Activated CD8-positive, alpha-beta T cell treated with anti-CD3 and anti-CD28 coated beads for 36 hours (primary cell): ENCODE data around the gene ERAS. TPM values are rescaled to one million over a fixed set of nuclear protein-coding genes. Genes with fewer than 3 reads are reported as not detected.
"Not testable (repeated sequence)": the region's sequence is repeated elsewhere in the genome, so short reads cannot be mapped to it uniquely, and the experiment has no call there.

ENCODE experiments used
- ATAC-seq: fragments of 200-7000 bp; cut with Tn5 transposase; one replicate; pipeline ENCODE4 v1.10.0; 2021; ENCODE audit warnings: mild to moderate bottlenecking, moderate library complexity
- CTCF ChIA-PET: fragments of 350-600 bp; sonication (Branson Sonifier 250); formaldehyde crosslinking; loops from one replicate; lab custom pipeline; 2021; ENCODE audit warnings: antibody characterized with exemption; lab: Charles Lee
- POLR2A ChIA-PET: fragments of 350-600 bp; sonication (Branson Sonifier 250); formaldehyde crosslinking; loops from one replicate; lab custom pipeline; 2021; ENCODE audit warnings: antibody characterized with exemption; lab: Charles Lee
- DNase-seq: peaks from one replicate; pipeline ENCODE4 v3.0.0-alpha.2; 2020
- H3K27ac Mint-ChIP-seq: one replicate; pipeline ENCODE4 v1.8.0; 2021; ENCODE audit warnings: mild to moderate bottlenecking, mixed read lengths
- H3K27me3 Mint-ChIP-seq: one replicate; pipeline ENCODE4 v1.8.0; 2021; ENCODE audit warnings: mixed read lengths
- H3K36me3 Mint-ChIP-seq: one replicate; pipeline ENCODE4 v1.8.0; 2021; ENCODE audit warnings: low read depth, mixed read lengths
- H3K4me1 Mint-ChIP-seq: one replicate; pipeline ENCODE4 v1.8.0; 2021; ENCODE audit warnings: low read depth, mixed read lengths
- H3K4me3 Mint-ChIP-seq: one replicate; pipeline ENCODE4 v1.8.0; 2021; ENCODE audit warnings: mild to moderate bottlenecking, moderate library complexity, mixed read lengths
- H3K9me3 Mint-ChIP-seq: one replicate; pipeline ENCODE4 v1.8.0; 2021; ENCODE audit warnings: mixed read lengths
- intact Hi-C: fragments of 100-400 bp; cut with micrococcal nuclease; formaldehyde crosslinking; loops from one replicate; pipeline ENCODE4 v1.10.0; 2022
- total RNA-seq, 2 experiments: library from RNA; stranded (reverse); gene quantifications; one replicate each; pipeline ENCODE4 v1.2.3, GENCODE V29; 2021
- TF ChIP-seq, protein P1 (sequence below): fragments of 200-600 bp; IDR thresholded peaks from one replicate; pipeline ENCODE4 v1.8.0; 2022; ENCODE audit warnings: antibody characterized with exemption, mild to moderate bottlenecking

ERAS gene
- total RNA-seq, 2 experiments from 2014 or later, result not detected

DNA sequence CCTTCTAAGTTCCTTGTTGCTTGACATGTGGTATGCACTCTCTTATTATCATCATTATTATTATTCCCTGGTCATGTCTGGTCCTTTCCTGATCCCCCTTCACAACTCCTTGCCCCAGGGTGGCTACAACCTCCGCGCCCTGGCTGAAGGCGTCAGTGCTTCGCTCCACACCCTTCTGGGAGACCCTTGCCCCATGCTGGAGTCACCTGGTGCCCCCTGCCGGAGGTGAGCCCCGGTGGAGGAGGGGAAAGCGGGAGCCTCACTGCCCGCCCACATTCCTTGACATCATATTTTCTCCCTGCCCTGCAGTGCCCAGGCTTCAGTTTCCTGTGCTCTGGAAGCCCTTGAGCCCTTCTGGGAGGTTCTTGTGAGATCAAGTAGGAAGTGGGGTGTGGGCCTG is 11.0 kb upstream of the ERAS start:
- DNase-seq (no peak), ATAC-seq (no peak)
- no peak overlapping the region for H3K4me3 Mint-ChIP-seq
- no peaks in the 10 kb centered on the region for H3K4me1 Mint-ChIP-seq
- POLR2A ChIA-PET, result interaction anchor here (0.7 kb wide), 1 partner anchor 340 kb away, joined by 3 read pairs; no protein-coding TSS in a partner anchor
- H3K36me3 Mint-ChIP-seq, result peaks cover 7% of the 10 kb centered on the region
- no peaks in the 10 kb centered on the region for H3K27me3 Mint-ChIP-seq
- TF ChIP-seq, protein P1, sequence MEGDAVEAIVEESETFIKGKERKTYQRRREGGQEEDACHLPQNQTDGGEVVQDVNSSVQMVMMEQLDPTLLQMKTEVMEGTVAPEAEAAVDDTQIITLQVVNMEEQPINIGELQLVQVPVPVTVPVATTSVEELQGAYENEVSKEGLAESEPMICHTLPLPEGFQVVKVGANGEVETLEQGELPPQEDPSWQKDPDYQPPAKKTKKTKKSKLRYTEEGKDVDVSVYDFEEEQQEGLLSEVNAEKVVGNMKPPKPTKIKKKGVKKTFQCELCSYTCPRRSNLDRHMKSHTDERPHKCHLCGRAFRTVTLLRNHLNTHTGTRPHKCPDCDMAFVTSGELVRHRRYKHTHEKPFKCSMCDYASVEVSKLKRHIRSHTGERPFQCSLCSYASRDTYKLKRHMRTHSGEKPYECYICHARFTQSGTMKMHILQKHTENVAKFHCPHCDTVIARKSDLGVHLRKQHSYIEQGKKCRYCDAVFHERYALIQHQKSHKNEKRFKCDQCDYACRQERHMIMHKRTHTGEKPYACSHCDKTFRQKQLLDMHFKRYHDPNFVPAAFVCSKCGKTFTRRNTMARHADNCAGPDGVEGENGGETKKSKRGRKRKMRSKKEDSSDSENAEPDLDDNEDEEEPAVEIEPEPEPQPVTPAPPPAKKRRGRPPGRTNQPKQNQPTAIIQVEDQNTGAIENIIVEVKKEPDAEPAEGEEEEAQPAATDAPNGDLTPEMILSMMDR, result no peak
- no peaks in the 10 kb centered on the region for H3K9me3 Mint-ChIP-seq
- intact Hi-C loops, result no loop called here
- CTCF ChIA-PET, result no interaction called here
- no peak overlapping the region for H3K27ac Mint-ChIP-seq

DNA sequence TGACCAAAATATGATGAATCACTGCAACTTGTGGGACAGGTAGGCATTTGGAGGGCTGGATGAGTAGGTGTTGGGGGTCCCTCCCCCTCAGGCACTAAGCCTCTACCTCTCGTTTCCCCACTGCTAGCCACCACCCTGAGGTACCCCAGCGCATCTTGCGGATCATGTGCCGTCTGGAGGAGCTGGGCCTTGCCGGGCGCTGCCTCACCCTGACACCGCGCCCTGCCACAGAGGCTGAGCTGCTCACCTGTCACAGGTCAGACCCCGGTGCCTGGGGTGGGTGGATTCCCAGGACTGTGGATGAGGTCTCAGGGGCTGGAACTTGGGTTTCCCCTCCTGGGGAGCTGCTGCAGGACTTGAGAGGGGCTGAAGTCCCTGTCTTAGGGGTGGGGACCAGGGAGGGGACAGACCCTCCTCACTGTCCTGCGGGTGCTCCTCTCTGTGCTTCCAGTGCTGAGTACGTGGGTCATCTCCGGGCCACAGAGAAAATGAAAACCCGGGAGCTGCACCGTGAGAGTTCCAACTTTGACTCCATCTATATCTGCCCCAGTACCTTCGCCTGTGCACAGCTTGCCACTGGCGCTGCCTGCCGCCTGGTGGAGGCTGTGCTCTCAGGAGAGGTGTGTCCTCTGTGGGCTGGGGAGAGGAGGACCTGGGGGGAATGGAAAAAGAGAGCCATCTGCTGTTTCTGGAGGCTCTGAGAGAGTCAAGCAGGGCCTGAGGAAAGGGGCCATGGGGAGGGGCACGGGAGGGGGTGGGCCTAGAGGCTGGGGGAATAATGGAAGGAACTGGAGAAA is 10.1 kb upstream of the ERAS start:
- ATAC-seq (no peak), DNase-seq (no peak)
- intact Hi-C loops, result no loop called here
- no peak overlapping the region for H3K4me3 Mint-ChIP-seq
- ChIA-PET POLR2A (no interaction called here), CTCF (no interaction called here)
- TF ChIP-seq, protein P1, result no peak
- no peaks in the 10 kb centered on the region for H3K27me3 Mint-ChIP-seq
- peaks cover 7% of the 10 kb centered on the region for H3K36me3 Mint-ChIP-seq
- H3K9me3 Mint-ChIP-seq, result no peaks in the 10 kb centered on the region
- H3K4me1 Mint-ChIP-seq, result no peaks in the 10 kb centered on the region
- H3K27ac Mint-ChIP-seq, result no peak overlapping the region

DNA sequence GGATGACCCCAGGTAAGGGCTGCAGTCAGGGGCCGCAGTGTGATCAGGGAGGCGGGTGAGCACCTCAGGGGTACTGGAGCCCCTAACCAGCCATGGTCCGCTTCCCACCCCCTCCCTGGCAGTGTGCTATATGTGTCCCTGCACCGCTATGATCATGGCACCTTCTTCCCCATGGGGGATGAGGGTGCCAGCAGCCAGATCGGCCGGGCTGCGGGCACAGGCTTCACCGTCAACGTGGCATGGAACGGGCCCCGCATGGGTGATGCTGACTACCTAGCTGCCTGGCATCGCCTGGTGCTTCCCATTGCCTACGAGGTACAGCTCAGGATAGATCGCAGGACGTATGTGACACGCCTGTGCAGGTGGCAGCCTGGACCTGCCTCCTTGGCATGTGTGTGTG is 8.2 kb upstream of the ERAS start:
- Mint-ChIP-seq H3K36me3 (peaks cover 4% of the 10 kb centered on the region), H3K4me1 (no peaks in the 10 kb centered on the region), H3K27me3 (no peaks in the 10 kb centered on the region), H3K4me3 (no peak overlapping the region), H3K27ac (no peak overlapping the region), H3K9me3 (no peaks in the 10 kb centered on the region)
- ChIA-PET POLR2A (no interaction called here), CTCF (no interaction called here)
- intact Hi-C loops, result no loop called here
- no peak for DNase-seq
- TF ChIP-seq, protein P1, result no peak
- no peak for ATAC-seq

DNA sequence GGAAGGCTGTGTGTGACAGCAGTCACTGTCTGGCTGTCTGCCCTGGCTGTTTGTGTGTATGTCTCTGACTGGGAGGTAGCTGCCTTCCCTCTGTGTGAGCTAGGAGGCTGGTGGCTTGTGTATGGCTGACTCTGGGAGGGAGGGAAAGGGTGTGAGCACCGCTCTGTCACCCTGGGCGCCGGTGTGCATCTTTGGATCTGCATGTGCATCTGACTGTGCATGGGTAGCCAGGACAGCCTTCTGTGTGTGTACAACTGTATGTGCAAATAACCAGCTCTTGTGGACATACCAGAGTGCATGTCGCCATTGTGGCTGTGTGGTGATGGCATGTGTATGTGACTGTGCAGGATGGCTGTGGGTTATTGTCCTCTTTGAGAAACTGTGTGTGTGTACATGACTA is 7.4 kb upstream of the ERAS start:
- H3K27me3 Mint-ChIP-seq, result no peaks in the 10 kb centered on the region
- TF ChIP-seq, protein P1, result no peak
- H3K36me3 Mint-ChIP-seq, result peaks cover 9% of the 10 kb centered on the region
- no peak overlapping the region for H3K27ac Mint-ChIP-seq
- intact Hi-C loops, result no loop called here
- DNase-seq (no peak), ATAC-seq (no peak)
- no peaks in the 10 kb centered on the region for H3K4me1 Mint-ChIP-seq
- ChIA-PET POLR2A (no interaction called here), CTCF (no interaction called here)
- H3K4me3 Mint-ChIP-seq, result no peak overlapping the region
- H3K9me3 Mint-ChIP-seq, result no peaks in the 10 kb centered on the region

DNA sequence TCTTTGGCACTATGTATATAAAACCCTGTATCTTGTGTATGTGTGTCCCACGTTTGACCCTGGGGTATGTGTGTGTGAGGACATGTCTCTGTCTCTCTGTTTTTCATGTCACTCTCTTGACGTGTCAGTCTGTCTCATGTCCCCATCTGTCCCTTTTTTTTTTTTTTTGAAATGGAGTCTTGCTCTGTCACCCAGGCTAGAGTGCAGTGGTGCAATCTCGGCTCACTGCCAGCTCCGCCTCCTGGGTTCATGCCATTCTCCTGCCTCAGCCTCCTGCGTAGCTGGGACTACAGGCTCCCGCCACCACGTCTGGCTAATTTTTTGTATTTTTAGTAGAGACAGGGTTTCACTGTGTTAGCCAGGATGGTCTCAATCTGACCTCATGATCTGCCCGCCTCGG is 6.9 kb upstream of the ERAS start:
- intact Hi-C loops, ATAC-seq, POLR2A ChIA-PET, H3K4me1 Mint-ChIP-seq, H3K9me3 Mint-ChIP-seq, DNase-seq, H3K4me3 Mint-ChIP-seq, H3K27me3 Mint-ChIP-seq, CTCF ChIA-PET, H3K27ac Mint-ChIP-seq: not testable (repeated sequence)
- peaks cover 11% of the 10 kb centered on the region for H3K36me3 Mint-ChIP-seq
